Upper lobe of left lung (tissue), 6 donors: Measurements from ENCODE around the gene MKKS. TPM values are rescaled to one million over a fixed set of nuclear protein-coding genes. Genes with fewer than 3 reads are reported as not detected.

Source experiments
- ATAC-seq, 2 donors: fragments of 200-7000 bp; cut with Tn5 transposase; one replicate each; pipeline ENCODE4 v1.9.1; 2022; ENCODE audit warnings: mild to moderate bottlenecking in 2 of 2, moderate library complexity in 2 of 2; ENCODE audit not compliant: low FRiP score in 2 of 2
- DNase-seq, 2 donors: peaks; one replicate each; pipeline ENCODE4 v3.0.0-alpha.2; 2019 to 2020
- H3K27ac ChIP-seq, 4 donors: fragments of 200-600 bp; sonication (generic); one replicate each; pipeline ENCODE4 v1.5.1; 2016 to 2019
- H3K27me3 ChIP-seq, 4 donors: fragments of 200-600 bp; sonication (generic); one replicate each; pipeline ENCODE4 v1.5.1; 2017 to 2019
- H3K36me3 ChIP-seq, 4 donors: fragments of 200-600 bp; sonication (generic); one replicate each; pipeline ENCODE4 v1.5.1; 2016 to 2019
- H3K4me1 ChIP-seq, 4 donors: fragments of 200-600 bp; sonication (generic); one replicate each; pipeline ENCODE4 v1.5.1; 2018 to 2019
- H3K4me3 ChIP-seq, 4 donors: fragments of 200-600 bp; sonication (generic); one replicate each; pipeline ENCODE4 v1.5.1; 2017 to 2019; ENCODE audit warnings: mild to moderate bottlenecking in 2 of 4, moderate library complexity in 1 of 4
- H3K9me3 ChIP-seq, 4 donors: fragments of 200-600 bp; sonication (generic); one replicate each; pipeline ENCODE4 v1.5.1; 2018 to 2019
- EP300 ChIP-seq, 4 donors: sonication (generic); formaldehyde crosslinking; IDR thresholded peaks; one replicate each; pipeline ENCODE4 v1.5.1; 2017; ENCODE audit warnings: antibody characterized with exemption in 4 of 4, control low read depth in 2 of 4
- POLR2A ChIP-seq, 4 donors: fragments of 450-650 bp; IDR thresholded peaks; one replicate each; pipeline ENCODE4 v1.5.1; 2016 to 2017; ENCODE audit warnings: antibody characterized with exemption in 4 of 4, mild to moderate bottlenecking in 2 of 4
- POLR2AphosphoS5 ChIP-seq, 2 donors: sonication (generic); formaldehyde crosslinking; IDR thresholded peaks; one replicate each; pipeline ENCODE4 v1.5.1; 2017; ENCODE audit warnings: antibody characterized with exemption in 2 of 2
- WGBS, 2 donors: methylation state at CpG; one replicate each; pipeline ENCODE4 v1.1.5; 2017 to 2018; 5-methylcytosine and 5-hydroxymethylcytosine counted together
- total RNA-seq, 6 donors: library from RNA; depleted of rRNA in 4 of 6; stranded (reverse); fragments of >200 nt in 4 of 6; gene quantifications; one replicate each; pipeline versions ENCODE4 v1.1.0 to v1.2.1, GENCODE V29; 2016 to 2021
- TF ChIP-seq, protein P1 (sequence below), 6 experiments: fragments of 450-650 bp in 4 of 6; fragments of 200-600 bp in 2 of 6; sonication (generic) in 2 of 6; IDR thresholded peaks; one replicate each; pipeline ENCODE4 v1.5.1; 2016 to 2019; ENCODE audit warnings: antibody characterized with exemption in 6 of 6
- donor health status: DM: no; HTN: no; CAD: no; lungs with moderate emphysema.
- donor health status: DM: no; HTN: yes; CAD: no; lungs with severe emphysema.

MKKS gene
- total RNA-seq, 6 donors from 2014 or later = 3.1 to 19.3 (median 11.8) TPM

DNA sequence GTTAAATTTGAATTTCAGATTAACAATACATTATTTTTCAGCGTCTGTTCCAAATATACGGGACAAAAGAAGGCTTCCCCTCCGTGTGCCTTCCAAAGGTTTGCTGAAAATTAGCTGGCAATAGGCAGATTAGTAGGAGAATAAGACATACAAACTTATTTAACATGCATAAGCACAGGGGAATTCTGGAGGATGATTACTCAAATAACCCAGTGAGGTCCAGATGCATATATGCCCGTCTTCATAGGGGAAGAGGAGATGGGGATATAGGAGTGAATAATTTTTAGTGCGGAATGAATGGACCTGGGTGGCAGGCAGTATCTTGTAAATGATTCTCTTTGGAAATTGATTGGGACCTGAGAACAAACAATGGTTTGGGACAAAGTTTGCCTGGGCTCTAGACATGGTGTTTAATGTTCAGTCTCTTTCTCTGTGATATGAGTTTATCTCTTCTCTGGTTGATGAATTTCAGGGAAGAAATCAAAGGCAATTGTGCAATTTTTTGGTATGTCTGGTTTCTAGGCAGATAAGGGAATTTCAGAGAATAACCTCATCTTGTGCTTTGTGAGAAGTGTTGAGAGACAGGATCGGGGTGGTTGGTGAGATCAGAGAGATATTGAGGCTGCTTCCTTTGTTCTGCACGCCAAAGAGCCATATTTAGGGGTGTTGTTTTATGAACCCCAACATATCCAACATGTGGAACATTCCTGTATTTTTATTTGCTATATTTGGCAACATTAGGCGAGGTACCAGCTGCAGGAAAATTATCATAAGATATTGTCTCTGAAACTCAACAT is 63.7 kb downstream of the MKKS start:
- Histone ChIP-seq H3K9me3 (no peaks in the 10 kb centered on the region), H3K36me3 (no peaks in the 10 kb centered on the region), H3K4me1 (peaks cover 0 to 8% (median 3%) of the 10 kb centered on the region in 4 donors), H3K27ac (peak overlapping the region in 1 of 4 donors; percentile 32), H3K27me3 (no peaks in the 10 kb centered on the region), H3K4me3 (no peak overlapping the region)
- ATAC-seq (peak in 1 of 2 donors; percentile 36), DNase-seq (no peak)
- TF ChIP-seq POLR2AphosphoS5 (IDR thresholded peaks at IDR 0.05) (no peak), EP300 (IDR thresholded peaks at IDR 0.05) (no peak), POLR2A (IDR thresholded peaks at IDR 0.05) (no peak)
- TF ChIP-seq, protein P1, sequence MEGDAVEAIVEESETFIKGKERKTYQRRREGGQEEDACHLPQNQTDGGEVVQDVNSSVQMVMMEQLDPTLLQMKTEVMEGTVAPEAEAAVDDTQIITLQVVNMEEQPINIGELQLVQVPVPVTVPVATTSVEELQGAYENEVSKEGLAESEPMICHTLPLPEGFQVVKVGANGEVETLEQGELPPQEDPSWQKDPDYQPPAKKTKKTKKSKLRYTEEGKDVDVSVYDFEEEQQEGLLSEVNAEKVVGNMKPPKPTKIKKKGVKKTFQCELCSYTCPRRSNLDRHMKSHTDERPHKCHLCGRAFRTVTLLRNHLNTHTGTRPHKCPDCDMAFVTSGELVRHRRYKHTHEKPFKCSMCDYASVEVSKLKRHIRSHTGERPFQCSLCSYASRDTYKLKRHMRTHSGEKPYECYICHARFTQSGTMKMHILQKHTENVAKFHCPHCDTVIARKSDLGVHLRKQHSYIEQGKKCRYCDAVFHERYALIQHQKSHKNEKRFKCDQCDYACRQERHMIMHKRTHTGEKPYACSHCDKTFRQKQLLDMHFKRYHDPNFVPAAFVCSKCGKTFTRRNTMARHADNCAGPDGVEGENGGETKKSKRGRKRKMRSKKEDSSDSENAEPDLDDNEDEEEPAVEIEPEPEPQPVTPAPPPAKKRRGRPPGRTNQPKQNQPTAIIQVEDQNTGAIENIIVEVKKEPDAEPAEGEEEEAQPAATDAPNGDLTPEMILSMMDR (IDR thresholded peaks at IDR 0.05) = no peak
- 54 to 61% methylated on average over 8 of the region's 8 CpGs for WGBS, 2 donors

- peaks cover 0 to 8% (median 3%) of the 10 kb centered on the region in 4 donors for H3K4me1 ChIP-seq
- ATAC-seq (no peak), DNase-seq (no peak)
- TF ChIP-seq EP300 (IDR thresholded peaks at IDR 0.05) (no peak), POLR2A (IDR thresholded peaks at IDR 0.05) (no peak), POLR2AphosphoS5 (IDR thresholded peaks at IDR 0.05) (no peak)
- TF ChIP-seq, protein P1 (IDR thresholded peaks at IDR 0.05) = no peak
- H3K4me3 ChIP-seq = no peak overlapping the region
- H3K36me3 ChIP-seq = no peaks in the 10 kb centered on the region
- 28 to 36% methylated on average over 4 of the region's 4 CpGs for WGBS, 2 donors
- peak overlapping the region in 1 of 4 donors; percentile 32 for H3K27ac ChIP-seq
- H3K27me3 ChIP-seq = no peaks in the 10 kb centered on the region
- no peaks in the 10 kb centered on the region for H3K9me3 ChIP-seq
Observed at GRCh38 chr20:10369723-10370090, 64.3 kb downstream of the MKKS start.

GRCh38 chr20:10368702-10369041 is 65.3 kb downstream of the MKKS start:
- TF ChIP-seq POLR2AphosphoS5 (IDR thresholded peaks at IDR 0.05) (no peak), EP300 (IDR thresholded peaks at IDR 0.05) (no peak), POLR2A (IDR thresholded peaks at IDR 0.05) (no peak)
- TF ChIP-seq, protein P1 (IDR thresholded peaks at IDR 0.05) = no peak
- H3K4me1 ChIP-seq = peaks cover 0 to 8% (median 3%) of the 10 kb centered on the region in 4 donors
- H3K36me3 ChIP-seq = no peaks in the 10 kb centered on the region
- DNase-seq (no peak), ATAC-seq (no peak)
- WGBS, 2 donors = 84 to 87% methylated on average over 3 of the region's 3 CpGs
- no peaks in the 10 kb centered on the region for H3K9me3 ChIP-seq
- no peak overlapping the region for H3K27ac ChIP-seq
- H3K27me3 ChIP-seq = no peaks in the 10 kb centered on the region
- no peak overlapping the region for H3K4me3 ChIP-seq

DNA sequence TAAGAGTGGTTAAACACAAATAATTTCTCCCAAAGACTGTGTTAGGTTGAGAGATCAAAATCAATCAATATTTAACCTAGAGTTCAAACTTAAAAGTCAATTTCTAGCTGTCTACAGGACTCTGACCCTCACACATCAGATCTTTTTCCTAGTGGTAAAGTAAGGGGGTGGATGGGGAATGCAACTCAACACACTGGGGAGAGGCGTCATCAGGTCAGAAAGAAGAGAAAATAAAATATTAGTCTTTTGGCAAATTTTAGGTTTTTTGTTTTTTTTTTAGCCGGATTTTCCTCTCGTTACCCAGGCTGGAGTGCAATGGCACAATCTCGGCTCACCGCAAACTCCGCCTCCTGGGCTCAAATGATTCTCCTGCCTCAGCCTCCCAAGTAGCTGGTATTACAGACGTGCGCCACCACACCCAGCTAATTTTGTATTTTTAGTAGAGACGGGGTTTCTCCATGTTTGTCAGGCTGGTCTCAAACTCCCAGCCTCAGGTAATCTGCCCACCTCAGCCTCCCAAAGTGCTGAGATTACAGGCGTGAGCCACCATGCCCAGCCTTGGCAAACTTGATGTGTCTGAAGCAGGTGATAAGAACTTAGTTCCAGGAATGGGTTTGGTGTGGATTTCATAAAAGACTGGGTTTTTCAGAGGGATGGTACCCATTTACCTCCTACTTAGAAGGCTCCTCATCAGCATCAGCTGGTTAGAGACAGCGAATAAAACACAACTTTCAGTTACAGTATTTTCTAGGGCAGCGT is 65.9 kb downstream of the MKKS start:
- Histone ChIP-seq H3K27me3 (no peaks in the 10 kb centered on the region), H3K36me3 (no peaks in the 10 kb centered on the region), H3K4me1 (peaks cover 0 to 8% (median 3%) of the 10 kb centered on the region in 4 donors), H3K27ac (no peak overlapping the region), H3K4me3 (no peak overlapping the region), H3K9me3 (no peaks in the 10 kb centered on the region)
- TF ChIP-seq, protein P1 (IDR thresholded peaks at IDR 0.05) = no peak
- TF ChIP-seq POLR2AphosphoS5 (IDR thresholded peaks at IDR 0.05) (no peak), EP300 (IDR thresholded peaks at IDR 0.05) (no peak), POLR2A (IDR thresholded peaks at IDR 0.05) (no peak)
- DNase-seq (no peak), ATAC-seq (no peak)
- 94 to 95% methylated on average over 11 to 12 of the region's 12 CpGs for WGBS, 2 donors
